ENCODE data around the gene NT5E. TPM values are rescaled to one million over a fixed set of nuclear protein-coding genes. Genes with fewer than 3 reads are reported as not detected.

NT5E gene
- total and polyA plus RNA-seq, 2 of the 13 experiments (the other 11 are each of a cell fraction or from before 2014, with no cell fraction given) = 9.5 to 33.0 TPM

- FAIRE-seq (no peak), DNase-seq (ENCODE audit: low spot score) (no peak), ATAC-seq (no peak)
- 76% methylated on average over 1 of the region's 1 CpG for WGBS (ENCODE audit: low lambda C conversion rate)
- POLR2A ChIA-PET = no interaction called here
- H3K79me2 ChIP-seq (ENCODE audit: insufficient read depth, low read length) = no peaks in the 10 kb centered on the region
- BruUV-seq (replicated peaks) = no TSS peak
- TF ChIP-seq ZNF431 (CRISPR knock-in tag; IDR thresholded peaks at IDR 0.05; ENCODE audit: borderline replicate concordance, low read depth) (no peak), ZNF788 (CRISPR knock-in tag; IDR thresholded peaks at IDR 0.05; ENCODE audit: borderline replicate concordance) (no peak), CEBPG (CRISPR knock-in tag; IDR thresholded peaks at IDR 0.05) (no peak), ZNF574 (CRISPR knock-in tag; IDR thresholded peaks at IDR 0.05) (no peak), TOPORS (CRISPR knock-in tag; IDR thresholded peaks at IDR 0.05) (no peak), SOX5 (CRISPR knock-in tag; IDR thresholded peaks at IDR 0.05; ENCODE audit: borderline replicate concordance) (no peak), JUND (CRISPR knock-in tag; IDR thresholded peaks at IDR 0.05) (no peak), MTF2 (CRISPR knock-in tag; IDR thresholded peaks at IDR 0.05; ENCODE audit: borderline replicate concordance) (no peak)
- intact Hi-C loops (cut with micrococcal nuclease; ENCODE audit: unreplicated experiment) = no loop called here
- H3K4me1 ChIP-seq (ENCODE audit: insufficient read depth, low read length) = peaks cover 7% of the 10 kb centered on the region; the same call in 1 of the 2 replicates
- in situ Hi-C loops (cut with HindIII; ENCODE audit: extremely low pct_ligation_motif_present, low pct_unique_long_range_greater_than_20kb) = no loop called here
- no peak overlapping the region for H2AFZ ChIP-seq (ENCODE audit: low read length)
- no peak overlapping the region for H3K4me3 ChIP-seq (replicated peaks in 1 of 3; ENCODE audit: insufficient read depth in 1 of 3, low read depth in 2 of 3, low read length in 3 of 3)
- H3K27ac ChIP-seq (ENCODE audit: extremely low read length, insufficient read depth, low read length) = no peak overlapping the region
- H3K4me2 ChIP-seq (ENCODE audit: low read depth, low read length) = no peak overlapping the region
- H3K36me3 ChIP-seq (replicated peaks in 1 of 2; ENCODE audit: control insufficient read depth in 1 of 2, insufficient read depth in 2 of 2, low read length in 2 of 2) = no peaks in the 10 kb centered on the region
- CTCF ChIA-PET (ENCODE audit: low intra/inter-chr PET ratio, low total read pairs) = no interaction called here
- no peaks in the 10 kb centered on the region for H3K27me3 ChIP-seq (ENCODE audit: control insufficient read depth in 1 of 2, insufficient read depth in 2 of 2, low read length in 2 of 2)
- H4K20me1 ChIP-seq (ENCODE audit: insufficient read depth, low read length) = no peaks in the 10 kb centered on the region
- no peak overlapping the region for H3K9ac ChIP-seq (ENCODE audit: insufficient read depth, low read depth, low read length)
- H3K9me3 ChIP-seq (ENCODE audit: low read length) = no peaks in the 10 kb centered on the region
Observed at GRCh38 chr6:85428486-85428885, 21.4 kb upstream of the NT5E start.

Data from HepG2 (cell line).